HG03520 (cell line): ENCODE data around the gene AUTS2.

ENCODE experiments used
- ATAC-seq: cut with Tn5 transposase; IDR thresholded peaks from one replicate; pipeline ENCODE4 v1.9.1; 2021; ENCODE audit warnings: mild to moderate bottlenecking, moderate library complexity; ENCODE audit not compliant: unreplicated experiment

Gene AUTS2

DNA sequence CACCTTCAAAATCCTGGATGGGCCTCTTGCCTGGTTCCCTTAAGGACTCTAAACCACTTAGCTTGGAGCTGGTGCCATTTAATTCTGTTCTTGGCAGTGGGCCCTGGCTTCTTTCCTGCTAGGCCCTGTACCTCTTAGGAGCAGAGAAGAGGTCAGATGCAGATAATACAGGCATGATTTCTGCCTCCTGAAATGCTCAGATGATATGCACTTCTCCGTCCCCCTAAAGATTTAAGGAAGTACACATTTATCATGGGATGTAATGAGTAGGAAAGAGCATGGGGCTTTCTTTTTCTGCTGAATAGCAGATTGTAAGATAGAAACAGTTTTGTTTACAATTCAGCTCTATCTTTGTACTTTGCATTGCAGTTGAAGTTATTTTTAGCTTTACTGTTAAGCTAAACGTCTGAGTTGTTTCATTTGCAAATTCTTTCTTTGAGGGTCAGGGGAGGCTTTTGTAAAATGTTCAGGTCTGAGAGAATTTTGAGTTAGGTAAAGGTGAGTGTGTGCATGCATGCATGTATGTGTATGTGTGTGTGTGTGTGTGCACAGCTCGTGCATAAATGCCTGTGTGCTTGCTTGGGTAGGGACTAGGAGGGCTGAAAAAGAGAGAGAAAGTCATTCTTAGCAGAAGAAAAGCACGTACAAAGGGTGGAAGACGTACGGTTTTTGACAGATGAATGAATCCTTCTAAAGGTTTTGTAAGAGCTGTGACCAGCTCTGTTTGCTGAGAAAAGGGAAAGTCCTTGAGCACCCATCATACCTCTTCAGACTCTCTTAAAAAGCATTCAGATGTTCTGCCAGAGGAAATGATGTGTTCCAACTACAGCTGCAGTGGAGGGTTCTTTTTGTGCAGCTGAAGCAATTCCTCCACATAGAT lies 364.2 kb downstream of the AUTS2 start:
- ATAC-seq: no peak

DNA sequence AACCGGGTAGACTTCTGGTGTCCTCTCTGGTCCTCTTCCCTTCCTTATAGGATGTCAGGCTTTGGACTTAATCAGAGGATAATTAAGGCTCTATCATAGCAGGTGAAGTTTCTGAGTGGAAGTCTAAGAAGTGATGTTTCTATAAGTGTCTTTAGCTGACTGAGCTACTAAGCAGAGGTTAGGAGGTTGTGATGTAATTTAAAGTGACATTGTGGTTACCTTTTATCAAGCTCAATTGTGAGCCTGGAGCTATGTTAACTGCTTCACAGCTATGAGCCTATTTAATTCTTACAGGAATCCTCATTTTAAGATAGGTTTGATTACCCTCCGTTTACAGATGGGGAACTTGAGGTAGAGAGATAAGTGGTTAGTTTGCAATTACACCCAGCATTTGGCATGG lies 365.1 kb downstream of the AUTS2 start:
- no peak for ATAC-seq

DNA sequence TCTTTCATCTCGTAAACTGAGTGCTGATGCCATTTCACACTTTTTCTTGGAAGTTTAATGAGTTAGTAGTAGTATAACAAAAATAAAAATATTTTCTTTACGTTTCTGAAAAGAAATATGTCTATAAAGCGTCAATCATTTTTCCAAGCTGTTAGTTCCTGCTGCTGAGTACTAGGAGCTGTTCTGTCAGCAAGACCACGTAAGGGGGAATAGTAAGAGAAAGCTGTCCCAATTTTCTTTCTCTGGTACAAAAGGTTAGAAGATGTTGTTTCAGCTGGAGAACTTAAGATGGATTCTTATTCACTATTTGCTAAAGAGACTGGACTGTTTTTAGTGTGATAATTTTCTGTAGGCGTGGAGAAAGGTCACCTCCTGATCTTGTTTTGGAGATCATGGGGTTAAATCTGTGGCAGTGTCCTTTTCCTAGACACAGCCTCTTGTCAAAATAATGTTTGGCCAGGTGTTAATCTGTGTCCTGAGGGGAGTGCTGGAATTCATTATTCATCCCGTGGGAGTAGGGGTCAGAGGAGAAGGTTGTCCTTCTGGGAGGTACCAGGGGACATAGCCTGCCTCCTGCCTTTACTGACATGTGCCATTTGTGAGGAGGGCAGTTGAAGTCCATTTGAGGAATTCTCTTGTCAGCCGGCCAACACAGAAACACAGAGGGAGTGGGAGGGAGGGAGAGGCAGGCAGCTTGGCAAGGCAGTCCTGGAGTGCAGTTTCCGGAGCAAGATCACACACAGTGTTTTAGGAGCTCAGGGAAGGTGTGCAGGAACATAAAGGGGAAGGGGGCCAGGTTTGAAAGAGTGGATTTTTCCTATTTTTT lies 368.7 kb downstream of the AUTS2 start:
- ATAC-seq: no peak

DNA sequence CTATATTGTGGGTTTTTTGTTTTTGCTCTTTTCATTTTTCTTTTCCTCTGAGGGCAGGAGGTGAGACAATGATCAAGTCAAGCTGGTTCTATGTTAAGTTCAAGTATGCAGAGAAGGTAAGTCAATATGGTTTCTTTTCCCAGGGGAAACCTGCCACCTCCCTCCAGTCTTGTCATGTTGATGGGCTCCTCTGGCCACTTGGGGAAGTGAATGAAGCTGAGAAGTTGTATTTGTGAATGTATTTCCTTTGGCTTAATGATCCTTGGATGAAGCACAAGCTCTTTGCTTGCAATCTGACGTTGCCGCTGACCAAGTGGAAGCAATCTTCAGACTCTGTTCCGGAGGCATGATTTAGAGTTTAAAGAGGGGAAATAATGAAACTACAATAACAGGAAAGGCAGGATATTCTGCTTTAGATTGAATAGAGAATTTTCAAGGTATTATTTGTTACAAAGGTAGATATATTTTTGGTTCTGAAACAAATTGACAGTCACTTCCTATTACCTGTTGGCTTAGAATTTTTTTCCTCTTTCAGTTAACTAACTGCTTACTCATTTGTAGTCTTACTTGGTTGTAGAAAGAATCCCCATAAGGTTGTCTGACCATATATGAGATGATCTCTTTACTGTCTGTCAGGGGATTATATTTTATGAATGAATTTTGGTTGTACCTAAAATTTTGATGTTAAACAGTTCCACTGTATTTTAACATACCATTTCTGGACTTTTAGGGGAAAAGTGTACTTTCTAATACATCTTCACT lies 369.6 kb downstream of the AUTS2 start:
- no peak for ATAC-seq

DNA sequence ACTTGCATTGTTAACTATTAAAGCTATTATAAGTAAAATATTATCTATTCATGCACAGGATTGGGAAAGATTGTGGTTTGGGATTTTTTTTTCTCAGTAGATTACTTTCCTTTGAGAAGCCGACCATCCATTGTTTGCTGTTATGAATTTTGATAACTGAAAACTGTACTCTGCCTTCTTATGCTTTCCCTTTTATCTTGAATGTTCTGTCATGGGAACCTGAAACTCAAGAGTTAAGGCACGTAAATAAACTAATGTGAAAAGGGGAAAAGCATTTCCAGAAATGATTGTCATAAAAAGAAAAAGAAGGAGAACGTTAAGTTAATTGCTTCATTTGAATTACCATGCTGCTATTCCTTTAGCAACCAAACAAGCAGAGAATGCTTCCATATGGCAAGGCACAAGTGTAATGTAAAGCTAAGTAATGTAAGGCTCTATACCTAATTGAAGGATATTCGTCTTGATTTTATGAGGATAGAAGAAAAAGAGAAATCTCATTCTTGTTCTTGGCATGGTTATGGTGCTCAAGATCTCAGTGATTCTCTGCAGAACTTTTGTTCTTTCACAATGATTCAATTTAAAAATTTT lies 370.8 kb downstream of the AUTS2 start:
- ATAC-seq: no peak

DNA sequence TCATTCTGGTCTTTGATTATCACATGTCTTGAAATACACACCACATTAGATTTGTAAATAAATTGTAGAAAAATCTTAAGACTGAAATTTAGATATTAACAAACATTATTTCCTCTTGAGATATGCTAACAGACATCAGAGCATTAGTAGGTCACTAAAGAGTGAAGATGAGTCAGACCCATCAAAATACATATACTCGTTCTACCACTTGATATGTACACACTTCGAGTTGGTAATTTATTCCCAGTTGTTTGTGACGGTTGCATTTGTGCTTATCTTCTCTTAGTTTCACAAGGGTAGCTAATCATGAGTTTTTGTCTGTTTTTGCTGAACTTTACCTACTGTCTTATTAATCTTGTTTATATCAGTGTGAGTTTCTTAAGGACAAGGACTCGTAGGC lies 383.4 kb downstream of the AUTS2 start:
- no peak for ATAC-seq

DNA sequence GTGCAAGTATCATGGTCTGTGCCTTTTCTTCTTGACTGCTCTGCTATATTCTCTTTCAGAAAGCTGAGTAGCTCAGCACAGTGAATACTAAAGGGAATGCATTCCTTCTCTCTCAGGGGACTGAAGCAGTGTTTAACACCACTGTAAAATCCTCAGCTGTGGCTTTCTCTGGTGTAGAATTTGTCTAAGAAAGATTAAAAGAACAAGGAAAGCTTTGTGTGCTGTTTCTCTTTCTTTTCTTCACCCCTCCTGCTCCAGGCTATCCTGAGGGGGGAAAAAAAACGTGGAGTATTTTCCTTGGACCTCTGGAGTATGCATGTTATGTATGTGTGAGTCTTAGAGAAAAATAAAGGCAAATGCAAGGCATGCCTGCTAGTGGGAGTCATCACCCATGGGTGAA lies 383.9 kb downstream of the AUTS2 start:
- no peak for ATAC-seq

DNA sequence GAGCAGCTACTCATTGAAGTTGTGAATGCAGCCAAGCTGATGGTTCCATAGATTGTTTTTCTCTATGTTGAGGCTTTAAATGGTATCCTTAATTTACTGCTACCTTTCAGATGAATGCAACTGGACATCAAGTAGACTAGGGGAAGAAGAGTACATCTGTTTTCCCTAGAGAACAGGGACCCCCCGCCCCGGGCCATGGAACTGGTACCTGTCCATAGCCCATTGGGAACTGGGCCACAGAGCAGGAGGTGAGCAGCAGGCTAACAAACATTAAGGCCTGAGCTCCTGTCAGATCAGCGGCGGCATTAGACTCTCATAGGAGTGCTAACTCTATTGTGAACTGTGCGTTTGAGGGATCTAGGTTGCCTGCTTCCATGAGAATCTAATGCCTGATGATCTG lies 391.3 kb downstream of the AUTS2 start:
- ATAC-seq: no peak

DNA sequence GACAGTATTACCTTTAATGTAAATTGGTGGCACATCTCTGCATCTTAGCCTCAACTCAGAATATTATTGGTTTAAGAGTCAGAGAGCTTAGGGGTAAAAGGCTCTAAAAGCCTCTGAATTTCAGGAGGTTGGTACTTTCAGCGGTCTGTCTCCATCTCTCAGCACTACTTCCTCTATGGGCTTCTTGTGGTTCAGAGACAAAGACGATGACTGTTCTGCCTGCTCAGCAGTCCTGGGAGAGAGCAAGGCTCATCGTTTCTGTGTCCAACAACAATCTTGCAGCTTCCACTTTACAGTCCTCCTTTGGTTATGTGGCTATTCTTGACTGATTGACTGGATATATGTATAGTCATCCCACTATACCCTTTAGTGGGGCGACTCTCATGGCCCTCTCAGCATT lies 394.7 kb downstream of the AUTS2 start:
- no peak for ATAC-seq

DNA sequence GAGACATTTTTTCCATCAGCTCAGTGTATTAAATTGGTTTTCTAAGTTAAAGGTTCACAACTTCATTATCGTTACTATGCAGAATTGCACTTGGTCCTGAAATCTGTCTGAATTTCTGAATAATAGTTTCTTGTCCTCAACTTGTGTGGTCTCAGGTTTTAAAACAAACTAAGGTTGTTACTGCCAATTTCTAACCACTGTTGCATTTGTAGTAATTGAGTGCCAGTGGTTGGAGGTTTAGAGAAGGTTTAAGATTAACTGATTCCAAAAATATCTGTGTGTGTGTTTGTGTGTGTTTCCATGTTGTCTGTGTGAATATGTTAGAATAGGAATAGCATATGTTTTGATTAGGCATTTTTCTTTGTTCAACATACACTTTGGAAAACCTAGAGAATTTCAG lies 395.9 kb downstream of the AUTS2 start:
- ATAC-seq: no peak

DNA sequence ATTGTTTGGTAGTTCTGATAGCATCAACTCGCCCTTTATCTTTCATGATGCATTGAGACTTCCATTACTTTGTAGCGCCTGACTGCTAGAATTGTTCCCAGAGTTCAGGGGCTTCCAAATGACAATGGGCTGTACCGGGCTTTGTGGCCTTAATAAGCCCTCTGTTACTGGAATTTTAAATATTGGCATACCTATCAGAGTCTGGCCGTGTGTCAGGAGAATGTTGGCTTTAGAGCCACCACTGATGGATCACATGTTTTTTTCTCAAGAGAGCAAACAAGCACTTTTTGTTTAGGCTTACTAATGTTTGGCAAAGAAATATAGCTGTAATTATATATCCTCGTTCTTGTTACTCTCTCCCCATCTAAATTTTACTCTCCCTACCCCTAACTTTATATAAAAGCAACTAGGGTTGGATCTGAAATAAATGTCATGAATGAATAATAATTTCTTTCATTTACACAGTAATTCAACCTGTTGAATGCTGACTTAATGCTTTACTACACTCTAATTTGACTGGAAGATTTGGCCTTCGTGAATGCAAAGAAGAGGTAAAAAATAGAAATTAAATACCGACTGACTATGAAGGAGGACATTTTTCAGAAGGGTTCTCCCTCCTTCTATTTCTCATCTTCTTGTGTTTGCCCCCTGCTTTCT lies 396.7 kb downstream of the AUTS2 start:
- ATAC-seq: no peak

DNA sequence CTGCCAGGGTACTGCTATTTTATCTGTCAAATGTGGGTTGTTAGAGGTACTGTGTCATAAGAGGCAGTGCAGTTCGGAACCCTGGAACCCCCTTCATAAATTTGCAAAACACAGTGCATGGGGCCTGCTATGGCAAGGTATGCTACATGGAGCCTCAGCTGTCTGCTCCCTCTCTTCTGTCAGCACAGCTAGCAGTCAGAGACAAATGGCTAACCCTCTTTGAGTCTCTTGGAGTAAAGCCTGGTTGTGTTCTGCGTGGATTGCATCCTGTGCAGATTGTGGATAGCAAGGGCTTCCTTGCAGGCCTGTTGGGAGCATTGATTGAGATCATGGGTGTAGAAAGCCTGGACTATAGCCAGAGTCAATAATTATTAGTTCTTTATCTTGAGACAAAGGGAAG lies 397.8 kb downstream of the AUTS2 start:
- ATAC-seq: no peak

DNA sequence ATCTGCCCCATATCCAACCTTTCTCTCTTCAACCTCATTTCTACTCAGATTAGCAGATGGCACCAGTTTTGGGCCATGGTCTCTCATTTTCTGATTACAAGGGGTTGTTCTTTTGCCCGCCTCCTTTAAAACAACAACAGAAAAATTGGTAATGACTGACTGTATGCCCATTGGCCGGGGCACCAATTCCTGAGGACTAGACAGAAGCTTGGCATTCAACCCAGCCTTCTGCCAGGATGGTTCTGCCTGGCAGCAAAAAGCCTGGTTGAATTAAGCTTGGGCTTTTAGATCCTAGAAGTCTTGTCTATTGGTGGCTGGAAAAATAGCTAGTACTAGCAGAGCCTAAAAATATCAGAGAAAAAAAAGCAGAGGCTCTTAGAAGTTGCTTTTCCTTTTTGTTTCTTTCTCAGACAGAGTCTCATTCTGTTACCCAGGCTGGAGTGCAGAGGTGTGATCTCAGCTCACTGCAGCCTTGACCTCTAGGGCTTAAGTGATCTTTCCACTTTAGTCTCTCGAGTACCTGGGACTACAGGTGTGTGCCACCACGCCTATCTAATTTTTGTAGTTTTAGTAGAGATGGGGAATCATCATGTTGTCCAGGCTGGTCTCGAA lies 402.6 kb downstream of the AUTS2 start:
- ATAC-seq: no peak

DNA sequence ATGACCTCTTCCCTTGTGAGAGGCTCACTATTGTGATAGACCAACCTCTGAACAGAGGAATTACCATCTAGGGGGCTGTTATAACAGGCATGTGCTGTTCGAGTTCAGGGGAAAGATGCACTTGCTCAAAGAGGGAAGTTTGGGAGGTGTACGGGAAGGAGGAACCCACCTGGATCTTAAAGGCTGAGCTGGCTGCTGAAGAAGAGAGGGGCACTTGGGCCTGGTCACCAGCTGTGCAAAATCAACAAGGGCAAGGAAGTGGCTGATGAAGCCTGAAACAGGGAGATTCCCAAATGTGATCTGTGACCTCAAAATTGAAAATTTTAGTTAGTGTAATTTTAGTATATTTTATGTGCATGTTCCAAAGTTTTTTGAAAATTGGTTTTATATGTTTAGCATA lies 407.2 kb downstream of the AUTS2 start:
- no peak for ATAC-seq

DNA sequence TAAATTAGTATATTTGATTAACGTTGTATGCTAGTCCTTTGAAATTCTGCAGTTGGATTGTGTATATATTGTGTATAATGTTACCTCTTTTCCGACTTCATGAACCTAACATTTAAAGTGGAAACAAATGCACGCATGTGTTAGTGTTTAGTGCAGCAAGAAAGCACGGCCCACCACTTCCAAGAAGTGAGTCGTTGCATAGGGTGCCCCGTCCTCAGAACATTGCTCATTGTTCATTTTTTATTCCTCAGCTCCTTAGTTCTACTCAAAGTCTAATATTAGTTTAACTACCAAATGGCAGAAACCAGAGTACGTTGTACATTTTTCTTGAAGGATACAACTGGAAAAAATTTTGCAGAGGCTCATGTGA lies 407.6 kb downstream of the AUTS2 start:
- ATAC-seq: no peak

DNA sequence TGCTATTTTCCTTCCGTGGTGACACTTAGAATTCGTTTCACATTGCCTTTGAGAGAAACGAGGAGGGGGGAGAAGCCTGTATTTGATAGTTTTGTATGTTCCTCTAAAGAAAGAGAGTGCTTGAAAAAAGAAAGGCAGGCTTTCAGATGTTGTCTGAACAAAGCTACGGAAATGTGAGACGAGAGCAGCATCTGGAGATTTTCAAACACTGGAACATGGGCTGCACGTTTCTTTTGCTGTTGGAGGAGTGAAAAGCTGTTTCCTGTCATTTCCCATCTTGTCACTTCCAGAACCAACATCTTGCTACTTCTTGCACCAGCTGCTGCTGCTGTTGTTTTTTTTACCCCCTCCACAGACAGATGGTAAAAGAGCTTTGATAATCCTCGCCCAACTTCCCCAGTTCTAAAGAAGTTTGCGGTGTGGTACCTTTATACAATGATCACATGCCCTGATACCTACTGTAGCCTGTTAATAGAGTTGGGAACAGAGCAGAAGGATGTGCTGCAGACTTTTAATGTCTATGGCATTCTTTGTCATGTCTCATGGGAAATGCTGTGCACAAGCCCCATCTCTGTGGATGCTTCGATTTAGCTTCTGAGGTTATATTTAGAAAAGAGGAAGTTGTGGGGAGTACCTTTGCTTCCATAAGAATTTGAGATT lies 408.1 kb downstream of the AUTS2 start:
- ATAC-seq: no peak

DNA sequence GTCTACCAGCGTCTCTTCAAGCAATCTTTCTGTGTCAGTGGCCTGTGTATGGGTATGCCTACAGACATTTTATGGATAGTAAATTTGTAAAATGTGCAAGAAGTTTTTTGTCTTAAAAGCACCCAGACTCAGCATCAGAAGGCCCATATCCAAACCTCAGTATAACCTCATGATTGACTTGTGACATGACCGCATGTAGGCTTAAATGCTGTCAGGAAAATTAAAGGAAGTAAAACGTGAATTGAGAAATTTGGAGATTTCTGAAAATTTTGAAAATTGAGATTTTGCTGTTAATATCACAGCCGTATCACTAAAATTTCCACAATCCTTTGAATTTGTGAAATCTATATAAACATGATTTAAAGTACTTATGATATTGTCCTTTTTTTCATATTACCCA lies 410.2 kb downstream of the AUTS2 start:
- no peak for ATAC-seq

DNA sequence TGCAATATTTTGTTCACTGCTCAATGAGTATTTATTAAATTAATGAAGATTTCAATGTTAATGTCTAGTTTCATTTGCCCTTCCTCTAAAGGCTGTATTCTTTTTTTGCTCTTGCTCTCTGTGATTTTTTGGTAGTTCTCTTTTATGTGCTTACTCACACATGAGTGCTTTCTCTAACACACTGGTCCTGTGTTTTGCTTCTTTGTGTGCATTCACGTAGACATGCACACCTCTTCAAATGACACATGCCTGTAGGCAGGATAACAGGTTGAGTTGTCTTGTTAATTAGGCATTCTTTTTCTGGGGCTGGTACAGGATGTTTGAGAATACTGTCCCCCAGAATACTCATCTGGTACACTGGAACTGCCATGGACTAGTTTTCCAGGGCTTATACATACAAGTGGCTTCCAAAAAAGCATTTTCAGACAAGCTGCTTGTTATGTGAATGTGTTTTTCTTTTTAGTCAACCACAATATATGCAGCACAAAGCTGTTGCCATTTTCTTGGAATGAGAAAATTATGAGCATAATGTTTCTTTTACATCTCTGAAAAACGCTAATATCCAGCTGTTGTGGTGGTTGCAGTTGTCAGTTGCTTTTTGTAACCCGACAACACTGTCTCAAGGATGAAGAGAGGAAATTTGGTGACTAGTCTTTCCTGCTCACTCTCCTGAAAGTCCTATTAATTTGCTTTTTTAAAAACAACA lies 416.4 kb downstream of the AUTS2 start:
- ATAC-seq: no peak

DNA sequence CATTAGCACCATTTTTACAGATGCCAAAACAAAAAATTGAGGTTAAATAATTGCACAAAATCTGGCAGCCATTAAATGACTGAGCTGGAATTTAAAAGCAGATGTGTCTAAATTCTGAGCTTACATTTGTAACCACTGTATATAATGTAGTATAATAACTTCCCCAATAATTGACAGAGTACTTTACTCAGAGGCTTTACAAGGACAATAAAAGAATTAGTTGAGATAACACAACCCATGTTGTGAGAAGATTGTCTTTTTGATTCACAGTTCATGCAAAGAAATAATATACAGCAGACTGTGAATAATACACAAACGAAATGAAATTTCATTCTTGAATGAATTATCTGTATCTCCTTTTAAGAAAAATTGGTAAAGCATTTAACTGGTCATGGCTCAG lies 417.1 kb downstream of the AUTS2 start:
- ATAC-seq: no peak
